Endothelial cell (in vitro differentiated cells): ENCODE results near the gene XIRP2. TPM values are rescaled to one million over a fixed set of nuclear protein-coding genes. Genes with fewer than 3 reads are reported as not detected.
"Not testable (repeated sequence)": the region's sequence is repeated elsewhere in the genome, so short reads cannot be mapped to it uniquely, and the experiment has no call there.

Source experiments
- DNase-seq: peaks from one replicate; pipeline ENCODE4 v3.0.0; 2021; ENCODE audit warnings: low spot score
- H3K27ac Mint-ChIP-seq: one replicate; pipeline ENCODE4 v1.8.0; 2021; ENCODE audit warnings: mixed read lengths, inconsistent platforms; ENCODE audit not compliant: unreplicated experiment
- H3K27me3 Mint-ChIP-seq: one replicate; pipeline ENCODE4 v1.8.0; 2021; ENCODE audit warnings: mild to moderate bottlenecking, moderate library complexity, mixed read lengths, inconsistent platforms; ENCODE audit not compliant: unreplicated experiment
- H3K36me3 Mint-ChIP-seq: one replicate; pipeline ENCODE4 v1.8.0; 2021; ENCODE audit warnings: mild to moderate bottlenecking, low read depth, mixed read lengths, inconsistent platforms; ENCODE audit not compliant: unreplicated experiment
- H3K4me1 Mint-ChIP-seq: one replicate; pipeline ENCODE4 v1.8.0; 2021; ENCODE audit warnings: mild to moderate bottlenecking, mixed read lengths, inconsistent platforms; ENCODE audit not compliant: unreplicated experiment
- H3K4me3 Mint-ChIP-seq: one replicate; pipeline ENCODE4 v1.8.0; 2021; ENCODE audit warnings: mild to moderate bottlenecking, mixed read lengths, inconsistent platforms; ENCODE audit not compliant: unreplicated experiment
- H3K9me3 Mint-ChIP-seq: one replicate; pipeline ENCODE4 v1.8.0; 2021; ENCODE audit warnings: mixed read lengths, inconsistent platforms; ENCODE audit not compliant: unreplicated experiment
- total RNA-seq: library from RNA; stranded (reverse); fragmentation: NEBNext Ultra II Directional; extraction: Animal tissue kit (Norgen Biotek cat#: 25700); gene quantifications from one replicate; pipeline ENCODE4 v1.2.1, GENCODE V29; 2021; ENCODE audit not compliant: unreplicated experiment
- TF ChIP-seq, protein P1 (sequence below): fragments of 200-600 bp; sonication (generic); IDR thresholded peaks from one replicate; pipeline ENCODE4 v1.5.0; 2021; ENCODE audit warnings: antibody characterized with exemption; ENCODE audit not compliant: unreplicated experiment

The XIRP2 gene
- total RNA-seq, 1 donor from 2014 or later = 5.5 TPM

DNA sequence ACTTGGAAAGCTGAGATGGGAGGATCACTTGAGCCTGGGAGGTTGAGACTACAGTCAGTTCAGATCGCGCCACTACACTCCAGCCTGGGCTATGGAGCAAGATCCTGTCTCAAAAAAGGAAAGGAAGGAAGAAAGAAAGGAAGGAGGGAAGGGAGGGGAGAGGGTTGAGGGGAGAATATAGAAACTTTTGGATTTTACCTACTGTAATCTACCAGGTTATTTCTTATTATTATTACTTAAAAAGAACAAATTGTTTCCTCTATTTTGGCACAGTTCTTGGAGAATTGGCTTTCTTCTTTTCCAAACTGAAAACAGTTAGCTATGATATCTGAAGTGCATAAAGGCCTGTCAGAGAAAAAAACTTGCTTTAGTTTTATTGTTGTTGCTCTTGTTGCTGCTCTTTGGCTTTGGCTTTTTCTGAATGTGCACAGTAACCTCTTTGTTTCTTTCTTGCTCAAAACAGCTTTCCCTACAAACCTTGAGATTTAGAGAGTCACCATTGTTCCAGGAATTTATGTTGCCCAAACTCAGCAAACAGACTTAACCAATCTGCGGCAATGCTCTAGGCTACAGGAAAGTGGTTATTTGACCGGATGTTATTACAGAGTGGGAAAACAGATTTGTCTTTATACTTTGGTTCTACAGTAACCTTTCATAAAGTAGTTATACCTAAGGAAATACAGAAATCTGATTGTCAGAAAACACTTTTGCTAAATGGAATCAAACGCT is 214.9 kb downstream of the XIRP2 start:
- Mint-ChIP-seq H3K27ac (peak overlapping the region; percentile 87), H3K9me3 (no peaks in the 10 kb centered on the region), H3K36me3 (no peaks in the 10 kb centered on the region), H3K4me3 (no peak overlapping the region), H3K27me3 (peaks cover 2% of the 10 kb centered on the region), H3K4me1 (peaks cover 15% of the 10 kb centered on the region)
- no peak for DNase-seq
- TF ChIP-seq, protein P1, sequence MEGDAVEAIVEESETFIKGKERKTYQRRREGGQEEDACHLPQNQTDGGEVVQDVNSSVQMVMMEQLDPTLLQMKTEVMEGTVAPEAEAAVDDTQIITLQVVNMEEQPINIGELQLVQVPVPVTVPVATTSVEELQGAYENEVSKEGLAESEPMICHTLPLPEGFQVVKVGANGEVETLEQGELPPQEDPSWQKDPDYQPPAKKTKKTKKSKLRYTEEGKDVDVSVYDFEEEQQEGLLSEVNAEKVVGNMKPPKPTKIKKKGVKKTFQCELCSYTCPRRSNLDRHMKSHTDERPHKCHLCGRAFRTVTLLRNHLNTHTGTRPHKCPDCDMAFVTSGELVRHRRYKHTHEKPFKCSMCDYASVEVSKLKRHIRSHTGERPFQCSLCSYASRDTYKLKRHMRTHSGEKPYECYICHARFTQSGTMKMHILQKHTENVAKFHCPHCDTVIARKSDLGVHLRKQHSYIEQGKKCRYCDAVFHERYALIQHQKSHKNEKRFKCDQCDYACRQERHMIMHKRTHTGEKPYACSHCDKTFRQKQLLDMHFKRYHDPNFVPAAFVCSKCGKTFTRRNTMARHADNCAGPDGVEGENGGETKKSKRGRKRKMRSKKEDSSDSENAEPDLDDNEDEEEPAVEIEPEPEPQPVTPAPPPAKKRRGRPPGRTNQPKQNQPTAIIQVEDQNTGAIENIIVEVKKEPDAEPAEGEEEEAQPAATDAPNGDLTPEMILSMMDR = no peak

DNA sequence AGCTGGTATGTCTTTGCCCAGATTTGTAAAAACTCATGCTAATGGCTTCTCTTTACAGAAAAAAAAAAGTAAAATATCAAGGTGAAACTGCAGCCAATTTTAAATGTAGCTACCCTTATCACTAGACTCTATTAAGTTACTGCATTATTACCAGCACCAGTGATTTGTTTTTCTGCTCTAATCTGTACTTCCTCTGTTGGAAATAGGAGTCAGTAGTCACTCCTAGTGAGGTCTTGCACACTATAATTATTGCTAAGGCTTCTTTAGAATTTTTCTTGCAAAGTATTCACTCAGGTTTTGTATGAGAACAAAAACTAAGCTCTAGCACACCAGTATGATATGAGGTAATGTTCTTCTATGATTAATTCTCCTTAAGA is 215.5 kb downstream of the XIRP2 start:
- DNase-seq = no peak
- H3K9me3 Mint-ChIP-seq = no peaks in the 10 kb centered on the region
- H3K27ac Mint-ChIP-seq = no peak overlapping the region
- TF ChIP-seq, protein P1 = no peak
- H3K4me3 Mint-ChIP-seq = no peak overlapping the region
- H3K36me3 Mint-ChIP-seq = no peaks in the 10 kb centered on the region
- H3K27me3 Mint-ChIP-seq = peaks cover 2% of the 10 kb centered on the region
- peaks cover 15% of the 10 kb centered on the region for H3K4me1 Mint-ChIP-seq

DNA sequence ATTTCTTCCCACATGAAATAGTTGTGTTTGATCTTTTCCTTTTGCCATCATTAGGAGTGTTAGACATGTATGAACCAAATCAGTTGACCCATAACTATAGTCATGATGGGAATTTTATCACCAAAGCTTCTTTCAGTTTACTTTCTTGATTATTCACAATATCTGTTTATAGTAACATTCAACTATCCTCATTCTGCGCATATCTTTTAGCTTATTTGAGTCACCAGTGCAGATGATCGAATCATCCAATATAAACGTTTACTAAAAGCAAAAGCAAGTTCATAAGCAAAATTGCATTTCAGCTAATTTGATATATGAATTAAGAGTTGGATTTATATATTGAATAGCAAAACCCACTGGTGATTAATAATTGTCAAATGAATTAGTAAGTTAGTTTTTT is 216.4 kb downstream of the XIRP2 start:
- H3K27ac Mint-ChIP-seq = no peak overlapping the region
- H3K36me3 Mint-ChIP-seq = no peaks in the 10 kb centered on the region
- H3K4me1 Mint-ChIP-seq = peaks cover 15% of the 10 kb centered on the region
- H3K4me3 Mint-ChIP-seq = no peak overlapping the region
- TF ChIP-seq, protein P1 = no peak
- no peaks in the 10 kb centered on the region for H3K9me3 Mint-ChIP-seq
- peaks cover 4% of the 10 kb centered on the region for H3K27me3 Mint-ChIP-seq
- no peak for DNase-seq

DNA sequence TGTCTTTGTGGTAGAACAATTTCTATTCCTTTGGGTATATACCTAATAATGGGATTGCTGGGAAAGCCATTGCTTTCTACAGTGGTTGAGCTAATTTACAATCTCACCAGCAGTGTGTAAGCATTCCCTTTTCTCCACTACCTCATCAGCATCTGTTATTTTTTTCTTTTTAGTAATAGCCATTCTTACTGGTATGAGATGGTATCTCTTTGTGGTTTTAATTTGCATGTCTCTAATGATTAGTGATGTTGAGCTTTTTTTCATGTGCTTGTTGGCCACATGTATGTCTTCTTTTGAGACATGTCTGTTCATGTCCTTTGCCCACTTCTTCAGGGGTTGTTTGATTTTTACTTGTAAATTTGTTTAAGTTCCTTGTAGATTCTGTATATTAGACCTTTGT is 221.4 kb downstream of the XIRP2 start:
- H3K9me3 Mint-ChIP-seq, DNase-seq, H3K4me3 Mint-ChIP-seq, H3K27ac Mint-ChIP-seq, H3K4me1 Mint-ChIP-seq, H3K36me3 Mint-ChIP-seq, H3K27me3 Mint-ChIP-seq: not testable (repeated sequence)

DNA sequence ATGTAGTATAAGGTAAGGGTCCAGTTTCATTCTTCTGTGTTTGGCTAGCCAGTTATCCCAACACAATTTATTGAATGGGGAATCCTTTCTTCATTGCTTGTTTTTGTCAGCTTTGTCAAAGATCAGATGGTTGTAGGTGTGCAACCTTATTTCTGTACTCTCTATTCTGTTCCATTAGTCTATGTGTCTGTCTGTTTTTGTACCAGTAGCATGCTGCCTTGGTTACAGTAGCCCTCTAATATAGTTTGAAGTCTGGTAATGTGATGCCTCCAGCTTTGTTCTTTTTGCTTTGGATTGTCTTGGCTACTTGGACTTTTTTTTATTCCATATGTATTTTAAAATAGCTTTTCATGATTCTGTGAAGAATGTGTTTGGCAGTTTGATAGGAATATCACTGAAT is 222.1 kb downstream of the XIRP2 start:
- no peak overlapping the region for H3K27ac Mint-ChIP-seq
- H3K27me3 Mint-ChIP-seq = peaks cover 3% of the 10 kb centered on the region
- H3K4me1 Mint-ChIP-seq = no peaks in the 10 kb centered on the region
- no peaks in the 10 kb centered on the region for H3K36me3 Mint-ChIP-seq
- H3K4me3 Mint-ChIP-seq = no peak overlapping the region
- H3K9me3 Mint-ChIP-seq = no peaks in the 10 kb centered on the region
- TF ChIP-seq, protein P1 = no peak
- DNase-seq = no peak
